Activated T-cell treated with anti-CD3 and anti-CD28 coated beads, Interleukin-2, amount 50 U/mL, for 48 hours (primary cell): ENCODE data around the gene ZCCHC9.

Source experiments
- DNase-seq, 2 experiments: peaks; one replicate each; pipeline ENCODE4 v3.0.0-alpha.2; 2020

ZCCHC9 gene

DNA sequence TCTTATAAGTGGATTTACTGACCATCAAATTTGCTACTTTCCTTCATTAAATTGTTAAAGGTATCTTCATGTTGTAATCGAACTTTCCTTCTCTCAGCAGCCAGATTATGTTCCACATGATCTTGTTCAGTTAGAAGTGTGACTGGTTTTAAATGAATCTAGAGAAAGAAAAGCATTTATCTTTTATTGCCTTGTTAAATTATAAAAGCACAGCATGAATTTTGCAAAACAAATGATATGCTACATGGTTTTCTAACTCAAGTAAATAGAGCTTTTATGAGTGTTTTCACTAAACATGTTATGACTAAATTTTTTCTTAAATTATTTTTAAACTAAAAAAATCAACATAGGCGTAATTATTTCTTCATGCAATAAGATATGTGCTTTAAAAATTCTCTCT, 58.5 kb downstream of the ZCCHC9 start:
- DNase-seq: no peak

DNA sequence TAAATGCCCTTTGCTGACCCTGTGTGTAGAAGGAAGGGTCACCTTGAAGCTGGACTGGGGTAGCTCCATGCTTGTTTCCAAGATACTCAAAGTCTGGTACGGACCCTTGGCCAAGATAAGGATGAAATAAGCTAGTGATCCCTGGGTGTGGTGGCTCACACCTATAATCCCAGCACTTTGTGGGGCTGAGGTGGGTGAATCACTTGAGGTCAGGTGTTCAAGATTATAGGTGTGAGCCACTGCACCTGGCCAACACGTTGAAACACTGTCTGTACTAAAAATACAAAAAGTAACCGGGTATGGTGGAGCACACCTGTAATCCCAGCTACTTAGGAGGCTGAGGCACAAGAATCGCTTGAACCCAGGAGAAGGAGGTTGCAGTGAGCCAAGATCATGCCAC, 59.3 kb downstream of the ZCCHC9 start:
- no peak for DNase-seq

DNA sequence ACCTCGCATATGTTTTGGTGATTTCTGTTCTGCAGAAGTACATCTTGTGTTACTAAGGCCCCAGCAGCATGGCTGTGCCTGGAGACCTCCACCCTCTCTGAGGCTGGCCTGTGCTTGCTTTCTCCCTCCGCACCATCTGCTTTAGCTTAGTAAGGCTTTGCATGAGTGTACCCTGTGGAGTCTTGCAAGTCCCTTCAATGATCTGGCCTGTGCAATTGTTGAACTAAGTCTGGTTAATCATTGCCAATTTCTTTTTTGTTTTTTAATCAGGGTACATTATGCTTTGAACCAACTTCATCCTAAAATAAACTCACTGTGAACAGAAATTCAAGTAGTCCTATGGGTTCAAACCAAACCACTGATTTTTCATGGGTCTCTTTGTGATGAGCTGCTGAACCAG, 60.2 kb downstream of the ZCCHC9 start:
- no peak for DNase-seq
